ENCODE data around the gene BPNT1. TPM values are rescaled to one million over a fixed set of nuclear protein-coding genes. Genes with fewer than 3 reads are reported as not detected.

The BPNT1 gene
- total and polyA plus RNA-seq, 2 of the 13 experiments (the other 11 are each of a cell fraction or from before 2014, with no cell fraction given), result 35.2 to 43.9 TPM

- no peaks in the 10 kb centered on the region for H3K27me3 ChIP-seq (ENCODE audit: control insufficient read depth in 1 of 2, insufficient read depth in 2 of 2, low read length in 2 of 2)
- peaks cover 20% of the 10 kb centered on the region for H3K4me1 ChIP-seq (ENCODE audit: insufficient read depth, low read length)
- no peak overlapping the region for H3K27ac ChIP-seq (ENCODE audit: extremely low read length, insufficient read depth, low read length)
- 96% methylated on average over 5 of the region's 5 CpGs for WGBS (ENCODE audit: low lambda C conversion rate)
- intact Hi-C loops (cut with micrococcal nuclease; ENCODE audit: unreplicated experiment) (no loop called here), in situ Hi-C loops (cut with HindIII; ENCODE audit: extremely low pct_ligation_motif_present, low pct_unique_long_range_greater_than_20kb) (no loop called here)
- DNase-seq (ENCODE audit: low spot score), result no peak
- ATAC-seq, result no peak
- no peak for FAIRE-seq
- no TSS peak for BruUV-seq (replicated peaks)
- TF ChIP-seq TP53 (CRISPR knock-in tag; conservative IDR thresholded peaks at IDR 0.05), result no peak
- TF ChIP-seq ATF6 (CRISPR knock-in tag; conservative IDR thresholded peaks at IDR 0.05), result no peak
- peak; percentile 60 for TF ChIP-seq MAFF (IDR thresholded peaks at IDR 0.05; ENCODE audit: low read depth, low read length)
- TF ChIP-seq HOXD1 (CRISPR knock-in tag; IDR thresholded peaks at IDR 0.05), result no peak
- TF ChIP-seq MAFK (conservative IDR thresholded peaks at IDR 0.05 in 1 of 2, IDR thresholded peaks at IDR 0.05 in 1 of 2; ENCODE audit: low read length in 2 of 2), result peak; percentile 45 to 75
- peaks cover 49% of the 10 kb centered on the region for H3K79me2 ChIP-seq (ENCODE audit: insufficient read depth, low read length)
- no peak overlapping the region for H3K4me2 ChIP-seq (ENCODE audit: low read depth, low read length)
- H3K9ac ChIP-seq (ENCODE audit: insufficient read depth, low read depth, low read length), result no peak overlapping the region
- peaks cover 5% of the 10 kb centered on the region; the same call in 1 of the 2 replicates for H4K20me1 ChIP-seq (ENCODE audit: insufficient read depth, low read length)
- no peak overlapping the region for H2AFZ ChIP-seq (ENCODE audit: low read length)
- ChIA-PET CTCF (ENCODE audit: low intra/inter-chr PET ratio, low total read pairs) (no interaction called here), POLR2A (no interaction called here)
- H3K36me3 ChIP-seq (replicated peaks in 1 of 2; ENCODE audit: control insufficient read depth in 1 of 2, insufficient read depth in 2 of 2, low read length in 2 of 2), result peaks cover 9 to 40% of the 10 kb centered on the region in 2 experiments
- H3K4me3 ChIP-seq (replicated peaks in 1 of 3; ENCODE audit: insufficient read depth in 1 of 3, low read depth in 2 of 3, low read length in 3 of 3), result no peak overlapping the region
- no peaks in the 10 kb centered on the region for H3K9me3 ChIP-seq (ENCODE audit: low read length)
Observed at GRCh38 chr1:220040028-220040596, 49.5 kb downstream of the BPNT1 start.

GRCh38 chr1:220038640-220039039 lies 50.9 kb downstream of the BPNT1 start:
- in situ Hi-C loops (cut with HindIII; ENCODE audit: extremely low pct_ligation_motif_present, low pct_unique_long_range_greater_than_20kb), result no loop called here
- peaks cover 5% of the 10 kb centered on the region for H3K4me1 ChIP-seq (ENCODE audit: insufficient read depth, low read length)
- no peak overlapping the region for H3K4me2 ChIP-seq (ENCODE audit: low read depth, low read length)
- H3K79me2 ChIP-seq (ENCODE audit: insufficient read depth, low read length), result peaks cover 34% of the 10 kb centered on the region
- no TSS peak for BruUV-seq (replicated peaks)
- H3K27ac ChIP-seq (ENCODE audit: extremely low read length, insufficient read depth, low read length), result no peak overlapping the region
- FAIRE-seq, result no peak
- peaks cover 7% of the 10 kb centered on the region; the same call in 1 of the 2 replicates for H4K20me1 ChIP-seq (ENCODE audit: insufficient read depth, low read length)
- H3K27me3 ChIP-seq (ENCODE audit: control insufficient read depth in 1 of 2, insufficient read depth in 2 of 2, low read length in 2 of 2), result no peaks in the 10 kb centered on the region
- H3K36me3 ChIP-seq (replicated peaks in 1 of 2; ENCODE audit: control insufficient read depth in 1 of 2, insufficient read depth in 2 of 2, low read length in 2 of 2), result peaks cover 9 to 48% of the 10 kb centered on the region in 2 experiments
- H3K4me3 ChIP-seq (replicated peaks in 1 of 3; ENCODE audit: insufficient read depth in 1 of 3, low read depth in 2 of 3, low read length in 3 of 3), result no peak overlapping the region
- ATAC-seq, result no peak
- ChIA-PET CTCF (ENCODE audit: low intra/inter-chr PET ratio, low total read pairs) (no interaction called here), POLR2A (no interaction called here)
- intact Hi-C loops (cut with micrococcal nuclease; ENCODE audit: unreplicated experiment), result no loop called here
- no peak for DNase-seq (ENCODE audit: low spot score)
- TF ChIP-seq ZNF160 (CRISPR knock-in tag; IDR thresholded peaks at IDR 0.05), result no peak
- no peak for TF ChIP-seq EEA1 (CRISPR knock-in tag; IDR thresholded peaks at IDR 0.05; ENCODE audit: borderline replicate concordance)
- no peak for TF ChIP-seq TBX3 (IDR thresholded peaks at IDR 0.05; ENCODE audit: borderline replicate concordance)
- TF ChIP-seq NFRKB (IDR thresholded peaks at IDR 0.05), result no peak
- TF ChIP-seq ZIK1 (CRISPR knock-in tag; IDR thresholded peaks at IDR 0.05; ENCODE audit: borderline replicate concordance, low read depth), result no peak
- no peak for TF ChIP-seq YEATS2 (CRISPR knock-in tag; IDR thresholded peaks at IDR 0.05; ENCODE audit: borderline replicate concordance)
- no peak for TF ChIP-seq ZNF33A (CRISPR knock-in tag; IDR thresholded peaks at IDR 0.05; ENCODE audit: borderline replicate concordance)
- no peak for TF ChIP-seq ZNF747 (CRISPR knock-in tag; IDR thresholded peaks at IDR 0.05; ENCODE audit: borderline replicate concordance)
- no peak for TF ChIP-seq KDM4B (CRISPR knock-in tag; IDR thresholded peaks at IDR 0.05)
- WGBS (ENCODE audit: low lambda C conversion rate), result 94% methylated on average over 4 of the region's 4 CpGs
- no peak overlapping the region for H3K9ac ChIP-seq (ENCODE audit: insufficient read depth, low read depth, low read length)
- no peak overlapping the region for H2AFZ ChIP-seq (ENCODE audit: low read length)
- no peaks in the 10 kb centered on the region for H3K9me3 ChIP-seq (ENCODE audit: low read length)

Data from HepG2 (cell line).